ENCODE measurements around the gene TPX2.
"Not testable (repeated sequence)": the region's sequence is repeated elsewhere in the genome, so short reads cannot be mapped to it uniquely, and the experiment has no call there.

The TPX2 gene

DNA sequence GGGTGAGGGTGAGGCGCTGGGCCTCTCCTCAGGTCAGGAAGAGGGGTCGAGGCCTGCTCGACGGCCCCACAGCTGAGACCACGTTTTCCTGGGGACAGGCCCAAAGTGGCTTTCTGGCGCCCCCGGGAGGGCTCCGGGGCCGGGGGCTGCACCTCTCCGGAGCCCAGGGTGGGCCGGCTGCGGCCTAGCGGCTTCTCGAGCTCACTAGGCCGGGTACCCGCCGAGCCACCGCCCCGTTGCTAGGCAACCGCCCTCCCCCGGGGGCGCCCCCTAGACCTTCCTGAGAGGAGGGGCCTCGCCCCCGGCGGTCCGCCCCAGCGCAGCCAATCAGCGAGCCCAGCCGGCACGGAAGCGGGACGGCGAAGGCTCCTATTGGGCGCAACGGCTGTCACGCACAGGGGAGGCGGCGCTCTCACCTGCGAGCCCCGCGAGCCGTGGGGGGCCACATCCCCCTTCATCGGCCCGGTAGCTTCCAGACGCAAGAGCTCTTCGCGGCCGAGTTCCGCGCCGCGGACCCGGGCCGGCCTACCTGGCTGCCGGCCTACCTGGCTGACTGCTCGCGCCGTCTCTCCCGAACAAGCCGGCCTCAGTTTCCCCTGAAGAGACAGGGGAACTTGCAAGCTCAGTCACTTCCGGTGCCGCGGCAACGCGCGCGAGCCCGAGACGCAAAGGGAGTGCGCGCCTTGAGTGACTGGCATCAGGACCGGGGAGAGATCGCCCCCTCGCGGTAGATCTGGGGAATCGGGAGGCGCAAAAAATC, 15.6 kb upstream of the TPX2 start:
- H3K4me3 ChIP-seq = peak overlapping the region; percentile 87
- TF ChIP-seq, protein P1, sequence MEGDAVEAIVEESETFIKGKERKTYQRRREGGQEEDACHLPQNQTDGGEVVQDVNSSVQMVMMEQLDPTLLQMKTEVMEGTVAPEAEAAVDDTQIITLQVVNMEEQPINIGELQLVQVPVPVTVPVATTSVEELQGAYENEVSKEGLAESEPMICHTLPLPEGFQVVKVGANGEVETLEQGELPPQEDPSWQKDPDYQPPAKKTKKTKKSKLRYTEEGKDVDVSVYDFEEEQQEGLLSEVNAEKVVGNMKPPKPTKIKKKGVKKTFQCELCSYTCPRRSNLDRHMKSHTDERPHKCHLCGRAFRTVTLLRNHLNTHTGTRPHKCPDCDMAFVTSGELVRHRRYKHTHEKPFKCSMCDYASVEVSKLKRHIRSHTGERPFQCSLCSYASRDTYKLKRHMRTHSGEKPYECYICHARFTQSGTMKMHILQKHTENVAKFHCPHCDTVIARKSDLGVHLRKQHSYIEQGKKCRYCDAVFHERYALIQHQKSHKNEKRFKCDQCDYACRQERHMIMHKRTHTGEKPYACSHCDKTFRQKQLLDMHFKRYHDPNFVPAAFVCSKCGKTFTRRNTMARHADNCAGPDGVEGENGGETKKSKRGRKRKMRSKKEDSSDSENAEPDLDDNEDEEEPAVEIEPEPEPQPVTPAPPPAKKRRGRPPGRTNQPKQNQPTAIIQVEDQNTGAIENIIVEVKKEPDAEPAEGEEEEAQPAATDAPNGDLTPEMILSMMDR (IDR thresholded peaks at IDR 0.05) = peak; percentile 84
- peak overlapping the region; percentile 96 to 97 for H3K27ac ChIP-seq
- peak; percentile 99 for DNase-seq (ENCODE audit: low spot score)

DNA sequence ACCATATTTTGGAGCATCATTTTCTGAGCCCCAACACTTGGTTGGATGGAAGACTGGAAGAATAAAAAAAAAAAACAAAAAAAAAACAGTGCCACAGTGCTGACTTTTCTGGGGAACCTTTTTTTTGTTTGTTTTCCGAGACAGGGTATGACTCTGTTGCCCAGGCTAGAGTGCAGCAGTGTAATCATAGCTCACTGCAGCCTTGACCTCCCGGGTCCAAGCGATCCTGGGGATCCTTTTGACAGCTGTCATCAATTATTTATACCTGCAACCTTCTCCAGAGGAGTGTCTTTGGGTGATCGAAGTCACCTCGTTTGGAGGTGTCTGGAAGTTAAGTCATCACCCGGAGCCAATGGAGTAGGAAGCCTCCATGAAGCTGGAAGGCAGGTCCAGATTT, 7.8 kb upstream of the TPX2 start:
- TF ChIP-seq, protein P1 (IDR thresholded peaks at IDR 0.05) = no peak
- no peak for DNase-seq (ENCODE audit: low spot score)
- Histone ChIP-seq H3K27ac (no peak overlapping the region), H3K4me3 (no peak overlapping the region)

DNA sequence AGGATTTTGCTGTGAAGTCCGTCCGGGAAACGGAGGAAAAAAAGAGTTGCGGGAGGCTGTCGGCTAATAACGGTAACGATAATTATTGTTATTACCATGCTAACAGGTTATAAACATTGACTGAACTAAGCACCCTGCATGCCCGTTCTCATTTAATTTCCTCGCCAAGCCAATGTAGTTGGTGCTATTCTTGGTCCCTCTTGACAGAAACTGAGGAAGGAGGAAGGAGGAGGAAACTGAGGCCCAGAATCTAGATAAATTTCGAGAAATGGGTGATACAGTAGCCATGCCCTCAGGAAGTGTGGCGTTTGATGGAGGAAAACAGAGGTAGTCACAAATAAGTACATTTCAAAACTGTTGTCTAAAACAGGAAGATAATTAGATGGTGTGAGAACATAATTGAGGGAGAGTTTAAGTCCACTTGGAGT, 474 bp downstream of the TPX2 start:
- H3K27ac ChIP-seq = peak overlapping the region; percentile 67 to 78
- TF ChIP-seq, protein P1 (IDR thresholded peaks at IDR 0.05) = no peak
- no peak for DNase-seq (ENCODE audit: low spot score)
- H3K4me3 ChIP-seq = peak overlapping the region; percentile 81

DNA sequence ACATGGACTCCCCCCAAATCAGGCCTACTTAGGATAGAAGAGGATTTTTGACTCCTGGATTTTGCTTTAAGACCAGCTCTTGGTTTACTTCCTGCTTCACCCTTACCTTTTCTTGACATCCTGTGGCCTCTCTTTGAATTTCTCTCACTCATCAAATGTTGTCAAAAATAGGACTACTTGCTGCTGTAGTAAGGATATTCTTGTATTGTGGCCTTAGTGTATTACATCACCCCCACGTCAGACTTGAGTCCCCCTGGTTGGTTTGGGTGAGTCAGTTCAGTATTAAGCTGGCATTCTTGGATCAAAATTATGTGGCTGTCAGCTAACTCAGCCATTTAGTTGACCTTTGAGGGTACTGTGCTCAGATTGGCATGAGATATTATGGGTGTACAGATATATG, 1.1 kb downstream of the TPX2 start:
- TF ChIP-seq, protein P1 (IDR thresholded peaks at IDR 0.05) = no peak
- no peak overlapping the region for H3K27ac ChIP-seq
- no peak for DNase-seq (ENCODE audit: low spot score)
- no peak overlapping the region for H3K4me3 ChIP-seq

DNA sequence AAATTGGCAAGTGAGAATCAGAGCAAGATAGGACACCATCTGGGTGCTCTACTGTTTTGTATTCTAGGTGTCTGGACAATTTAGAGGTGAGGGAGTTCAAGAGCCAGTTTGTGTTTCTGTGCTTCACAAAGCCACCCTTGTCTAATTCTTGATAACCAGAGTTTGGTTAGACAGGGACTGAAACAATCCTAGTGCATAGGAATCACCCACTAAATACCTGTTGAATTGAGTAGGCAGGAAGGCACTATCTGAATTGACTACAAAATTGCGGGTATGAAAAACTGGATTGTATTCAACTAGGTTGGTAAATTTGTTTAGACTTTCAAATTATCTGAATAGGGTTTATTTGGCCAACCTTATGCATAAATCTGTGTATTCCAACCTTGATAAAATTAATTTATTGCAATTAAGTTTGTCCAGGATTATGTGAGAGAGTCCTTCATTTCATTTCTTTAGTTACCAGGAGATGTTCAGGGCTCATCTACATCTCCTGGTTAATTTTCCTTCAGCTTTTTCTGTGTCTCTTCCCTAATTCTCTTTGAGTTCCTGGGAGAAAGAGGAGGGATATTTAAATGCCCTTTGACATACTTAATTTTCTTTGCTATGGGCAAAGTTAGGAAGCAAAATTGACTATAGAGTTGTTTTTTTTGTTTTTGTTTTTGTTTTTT, 1.7 kb downstream of the TPX2 start:
- Histone ChIP-seq H3K4me3 (no peak overlapping the region), H3K27ac (no peak overlapping the region)
- TF ChIP-seq, protein P1 (IDR thresholded peaks at IDR 0.05) = no peak
- DNase-seq (ENCODE audit: low spot score) = no peak

DNA sequence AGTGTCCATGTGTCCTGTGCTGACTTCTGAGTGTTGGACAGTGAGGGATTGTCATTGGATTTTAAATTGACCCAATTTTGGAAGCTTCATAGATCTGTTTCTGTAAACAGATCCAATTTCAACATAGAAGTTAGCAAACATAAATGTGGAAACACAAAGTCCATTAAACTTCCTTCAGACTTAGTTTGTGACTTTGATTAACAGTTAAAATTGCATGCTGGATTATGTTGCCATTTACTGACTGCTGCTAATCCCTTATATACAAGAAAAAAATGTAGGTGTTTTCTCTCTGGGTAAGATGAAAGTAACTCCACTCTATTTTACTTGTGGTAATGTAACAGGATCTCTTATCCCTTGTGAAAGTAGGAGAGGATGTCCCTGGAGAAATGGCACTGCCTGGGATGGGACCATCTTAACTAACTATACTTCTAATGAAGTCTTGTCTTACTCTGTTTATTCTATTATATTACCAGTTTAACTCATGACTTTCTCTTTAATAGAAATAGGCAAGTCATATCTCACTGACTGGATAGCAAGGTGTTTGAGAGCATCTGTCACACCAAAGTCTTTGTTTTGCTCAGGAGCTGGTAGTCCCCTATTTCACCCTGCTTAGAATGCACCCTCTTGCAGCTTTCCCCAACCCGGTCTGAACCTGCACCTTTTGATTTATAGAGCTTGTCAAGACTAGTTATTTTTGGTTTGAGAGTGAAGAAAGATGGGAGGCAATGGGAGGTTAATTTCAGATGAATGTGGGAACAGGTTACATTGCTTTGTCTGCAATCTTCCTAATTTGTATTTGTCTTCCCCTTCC, 7.2 kb downstream of the TPX2 start:
- TF ChIP-seq, protein P1 (IDR thresholded peaks at IDR 0.05) = no peak
- H3K4me3 ChIP-seq = no peak overlapping the region
- H3K27ac ChIP-seq = no peak overlapping the region
- no peak for DNase-seq (ENCODE audit: low spot score)

DNA sequence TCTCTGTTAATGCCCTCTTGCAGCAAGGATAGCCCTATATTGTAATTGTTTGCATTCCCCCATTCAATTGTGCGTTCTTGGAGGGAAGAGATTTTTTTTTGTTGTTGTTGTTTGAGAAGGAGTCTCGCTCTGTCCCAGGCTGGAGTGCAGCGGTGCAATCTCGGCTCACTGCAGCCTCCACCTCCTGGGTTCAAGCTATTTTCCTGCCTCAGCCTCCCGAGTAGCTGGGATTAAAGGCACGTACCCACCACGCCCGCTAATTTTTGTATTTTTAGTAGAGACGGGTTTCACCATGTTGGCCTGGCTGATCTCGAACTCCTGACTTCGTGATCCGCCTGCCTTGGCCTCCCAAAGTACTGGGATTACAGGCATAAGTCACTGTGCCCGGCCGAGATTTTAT, 7.9 kb downstream of the TPX2 start:
- not testable (repeated sequence) for H3K4me3 ChIP-seq; DNase-seq (ENCODE audit: low spot score)
- peak overlapping the region in 1 of 2 donors; percentile 66 for H3K27ac ChIP-seq
